Upper lobe of left lung (tissue), 4 donors: ENCODE data around the gene DNER.

Source experiments
- CTCF ChIP-seq, 6 experiments: fragments of 450-650 bp in 4 of 6; fragments of 200-600 bp in 2 of 6; sonication (generic) in 2 of 6; IDR thresholded peaks; one replicate each; pipeline ENCODE4 v1.5.1; 2016 to 2019; ENCODE audit warnings: antibody characterized with exemption in 6 of 6
- POLR2A ChIP-seq, 4 donors: fragments of 450-650 bp; IDR thresholded peaks; one replicate each; pipeline ENCODE4 v1.5.1; 2016 to 2017; ENCODE audit warnings: antibody characterized with exemption in 4 of 4, mild to moderate bottlenecking in 2 of 4

DNA sequence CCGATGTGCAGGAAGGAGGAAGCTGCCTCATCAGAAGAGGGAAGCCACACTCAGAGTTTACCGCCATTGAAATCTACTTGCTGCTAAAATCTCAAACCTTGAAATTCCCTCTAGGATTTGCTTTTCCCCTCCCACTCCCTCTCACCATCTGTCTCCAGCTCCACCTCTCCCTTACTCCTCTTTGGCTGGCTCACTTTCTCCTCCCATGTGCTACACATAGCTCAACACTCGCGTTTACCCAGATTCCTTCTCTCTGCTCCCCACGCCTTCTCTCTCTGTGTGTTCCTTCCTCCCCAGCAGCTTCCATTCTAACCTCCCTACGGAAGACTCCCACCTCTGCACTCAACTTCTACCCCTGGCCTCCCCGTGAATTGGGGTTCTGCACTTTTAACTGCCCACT lies 143.1 kb downstream of the DNER start:
- TF ChIP-seq CTCF (IDR thresholded peaks at IDR 0.05) = no peak
- TF ChIP-seq POLR2A (IDR thresholded peaks at IDR 0.05) = no peak
